Neuronal stem cell (in vitro differentiated cells): ENCODE measurements around the gene ZSWIM1.
A peak's percentile ranks its signal among the peaks of the same experiment; 100 is the strongest.
"Not testable (repeated sequence)": the region's sequence is repeated elsewhere in the genome, so short reads cannot be mapped to it uniquely, and the experiment has no call there.

ENCODE experiments used
- DNase-seq: peaks from one replicate; pipeline ENCODE4 v3.0.0-alpha.2; 2013; ENCODE audit warnings: low spot score
- H2AFZ ChIP-seq: one replicate; pipeline ENCODE4 v1.6.1; 2013; ENCODE audit warnings: mild to moderate bottlenecking, low read length, inconsistent platforms
- H2AK5ac ChIP-seq: 2 replicates; pipeline ENCODE4 v1.6.1; 2013; ENCODE audit warnings: low read depth, mild to moderate bottlenecking, inconsistent platforms, low read length, moderate library complexity, mixed read lengths
- H2BK120ac ChIP-seq: 2 replicates; pipeline ENCODE4 v1.6.1; 2013; ENCODE audit warnings: low read depth, mild to moderate bottlenecking, inconsistent platforms, low read length, moderate library complexity, mixed read lengths
- H2BK12ac ChIP-seq: one replicate; pipeline ENCODE4 v1.6.1; 2013; ENCODE audit warnings: low read length, inconsistent platforms
- H2BK15ac ChIP-seq: 2 replicates; pipeline ENCODE4 v1.6.1; 2013; ENCODE audit warnings: mild to moderate bottlenecking, low read length, inconsistent platforms, mixed read lengths
- H2BK5ac ChIP-seq: one replicate; pipeline ENCODE4 v1.6.1; 2013; ENCODE audit warnings: inconsistent platforms, mild to moderate bottlenecking, low read length, moderate library complexity
- H3K14ac ChIP-seq: one replicate; pipeline ENCODE4 v1.6.1; 2013; ENCODE audit warnings: low read length, inconsistent platforms
- H3K18ac ChIP-seq: 2 replicates; pipeline ENCODE4 v1.6.1; 2013; ENCODE audit warnings: low read length, inconsistent platforms
- H3K23ac ChIP-seq: 2 replicates; pipeline ENCODE4 v1.6.1; 2013; ENCODE audit warnings: low read depth, mild to moderate bottlenecking, mixed read lengths, low read length, inconsistent platforms; ENCODE audit not compliant: poor library complexity
- H3K27ac ChIP-seq: replicated peaks from 3 replicates; pipeline ENCODE4 v1.5.1; 2013; ENCODE audit warnings: low read length, inconsistent platforms
- H3K27me3 ChIP-seq, 3 experiments: 2 replicates each; pipeline ENCODE4 v1.6.1; 2013; ENCODE audit warnings: low read length in 3 of 3, mild to moderate bottlenecking in 2 of 3, inconsistent platforms in 1 of 3, low read depth in 1 of 3, mixed read lengths in 1 of 3, moderate library complexity in 1 of 3; ENCODE audit not compliant: control insufficient read depth in 3 of 3, insufficient read depth in 3 of 3
- H3K36me3 ChIP-seq, 2 donors: replicated peaks in 1 of 2; 2 replicates each; pipeline ENCODE4 v1.6.1; 2013; ENCODE audit warnings: low read length in 2 of 2; ENCODE audit not compliant: control insufficient read depth in 2 of 2, insufficient read depth in 2 of 2
- H3K4ac ChIP-seq: 2 replicates; pipeline ENCODE4 v1.6.1; 2013; ENCODE audit warnings: inconsistent platforms, mild to moderate bottlenecking, low read length, moderate library complexity
- H3K4me1 ChIP-seq, 2 donors: 1 replicate in 1 of 2; 2 replicates in 1 of 2; pipeline ENCODE4 v1.6.1; 2013; ENCODE audit warnings: low read length in 2 of 2, low read depth in 1 of 2; ENCODE audit not compliant: control insufficient read depth in 2 of 2, insufficient read depth in 1 of 2
- H3K4me2 ChIP-seq: one replicate; pipeline ENCODE4 v1.6.1; 2013; ENCODE audit warnings: mild to moderate bottlenecking, low read length, inconsistent platforms; ENCODE audit not compliant: insufficient read depth, poor library complexity, severe bottlenecking
- H3K4me3 ChIP-seq, 2 donors: 2 replicates each; pipeline ENCODE4 v1.5.1; 2013; ENCODE audit warnings: low read length in 2 of 2, mild to moderate bottlenecking in 2 of 2, inconsistent platforms in 1 of 2, moderate library complexity in 1 of 2
- H3K79me1 ChIP-seq: one replicate; pipeline ENCODE4 v1.6.1; 2013; ENCODE audit warnings: low read depth, mild to moderate bottlenecking, inconsistent platforms, low read length, moderate library complexity
- H3K9ac ChIP-seq: one replicate; pipeline ENCODE4 v1.6.1; 2013; ENCODE audit warnings: mild to moderate bottlenecking, low read depth, low read length, inconsistent platforms; ENCODE audit not compliant: poor library complexity
- H3K9me3 ChIP-seq, 2 donors: replicated peaks in 1 of 2; 2 replicates each; pipeline versions ENCODE3 to v1.6.1; 2013; ENCODE audit warnings: low read length in 2 of 2, mild to moderate bottlenecking in 2 of 2, inconsistent platforms in 1 of 2, low read depth in 1 of 2, mixed read lengths in 1 of 2, moderate library complexity in 1 of 2; ENCODE audit not compliant: control insufficient read depth in 2 of 2, insufficient read depth in 1 of 2
- H4K8ac ChIP-seq: one replicate; pipeline ENCODE4 v1.6.1; 2013; ENCODE audit warnings: low read depth, mild to moderate bottlenecking, inconsistent platforms, low read length, moderate library complexity
- H4K91ac ChIP-seq: one replicate; pipeline ENCODE4 v1.6.1; 2013; ENCODE audit warnings: low read length, low read depth, mild to moderate bottlenecking, inconsistent platforms; ENCODE audit not compliant: poor library complexity
- WGBS, 2 donors: extraction: QIAGEN DNeasy Blood & Tissue Kit; methylation state at CpG; one replicate each; pipeline ENCODE4 v1.1.7; 2013; ENCODE audit warnings: missing lambda C conversion rate in 2 of 2, mixed read lengths in 1 of 2; ENCODE audit not compliant: insufficient read length in 2 of 2, insufficient replicate concordance in 1 of 2; ENCODE audit errors: extremely low coverage in 2 of 2; 5-methylcytosine and 5-hydroxymethylcytosine counted together

ZSWIM1 gene

GRCh38 chr20:45899046-45899835, 18.2 kb downstream of the ZSWIM1 start:
- Histone ChIP-seq H4K8ac (no peak overlapping the region), H2BK12ac (no peak overlapping the region), H2BK5ac (no peak overlapping the region), H3K9ac (no peak overlapping the region), H3K36me3 (peaks cover 25 to 82% of the 10 kb centered on the region in 2 donors), H3K79me1 (peaks cover 2% of the 10 kb centered on the region), H3K4me1 (no peaks in the 10 kb centered on the region), H2BK120ac (no peak overlapping the region), H4K91ac (no peak overlapping the region), H3K4me2 (no peak overlapping the region), H3K14ac (no peak overlapping the region), H3K27ac (no peak overlapping the region), H2BK15ac (no peak overlapping the region), H3K23ac (no peak overlapping the region), H3K27me3 (no peaks in the 10 kb centered on the region), H3K18ac (no peak overlapping the region), H3K4ac (no peak overlapping the region), H3K9me3 (no peaks in the 10 kb centered on the region), H2AK5ac (no peak overlapping the region), H3K4me3 (no peak overlapping the region), H2AFZ (no peak overlapping the region)
- no peak for DNase-seq
- WGBS, 2 donors: no CpG with 5 or more reads among the region's 13 CpGs

- H3K23ac ChIP-seq, H2AFZ ChIP-seq, H3K4me1 ChIP-seq, H3K14ac ChIP-seq, H3K9me3 ChIP-seq, H3K79me1 ChIP-seq, H2AK5ac ChIP-seq, H3K27me3 ChIP-seq, H3K9ac ChIP-seq, H2BK15ac ChIP-seq, H4K8ac ChIP-seq, H3K4me2 ChIP-seq, H3K4me3 ChIP-seq, H2BK5ac ChIP-seq, DNase-seq, H2BK12ac ChIP-seq, H3K27ac ChIP-seq, H3K4ac ChIP-seq, H4K91ac ChIP-seq, H3K18ac ChIP-seq, H2BK120ac ChIP-seq: not testable (repeated sequence)
- no CpG with 5 or more reads among the region's 6 CpGs for WGBS, 2 donors
- peaks cover 35 to 95% of the 10 kb centered on the region in 2 donors for H3K36me3 ChIP-seq
These were observed 20.3 kb downstream of the ZSWIM1 start for GRCh38 chr20:45901332-45901731.

- no CpG with 5 or more reads among the region's 14 CpGs for WGBS, 2 donors
- Histone ChIP-seq H3K4me1 (no peaks in the 10 kb centered on the region), H3K27ac (no peak overlapping the region)
These were observed 21.2 kb downstream of the ZSWIM1 start for GRCh38 chr20:45902199-45902701.

GRCh38 chr20:45904583-45905504, 23.8 kb downstream of the ZSWIM1 start:
- peaks cover 0 to 2% of the 10 kb centered on the region in 2 donors for H3K4me1 ChIP-seq
- no peaks in the 10 kb centered on the region for H3K27me3 ChIP-seq
- H3K9me3 ChIP-seq: no peaks in the 10 kb centered on the region
- no peak overlapping the region for H2BK12ac ChIP-seq
- H3K18ac ChIP-seq: no peak overlapping the region
- no peak overlapping the region for H2BK120ac ChIP-seq
- H2AFZ ChIP-seq: no peak overlapping the region
- no peak for DNase-seq
- H2BK5ac ChIP-seq: no peak overlapping the region
- H3K9ac ChIP-seq: peak overlapping the region; percentile 53
- no peak overlapping the region for H3K4ac ChIP-seq
- H4K91ac ChIP-seq: no peak overlapping the region
- H3K23ac ChIP-seq: peak overlapping the region; percentile 61
- no peak overlapping the region for H2BK15ac ChIP-seq
- H3K14ac ChIP-seq: no peak overlapping the region
- no peak overlapping the region for H3K4me3 ChIP-seq
- no peak overlapping the region for H4K8ac ChIP-seq
- H2AK5ac ChIP-seq: no peak overlapping the region
- H3K27ac ChIP-seq: no peak overlapping the region
- H3K36me3 ChIP-seq: peaks cover 42 to 94% of the 10 kb centered on the region in 2 donors
- H3K4me2 ChIP-seq: no peak overlapping the region
- H3K79me1 ChIP-seq: peaks cover 2% of the 10 kb centered on the region
- WGBS, 2 donors: no CpG with 5 or more reads among the region's 16 CpGs

More at GRCh38 chr20:45902199-45902701, 21.2 kb downstream of the ZSWIM1 start:
- H2AK5ac ChIP-seq: peak overlapping the region; percentile 46
- no peak overlapping the region for H2AFZ ChIP-seq
- H3K27me3 ChIP-seq: no peaks in the 10 kb centered on the region
- H3K9me3 ChIP-seq: no peaks in the 10 kb centered on the region
- H4K91ac ChIP-seq: no peak overlapping the region
- no peak overlapping the region for H2BK12ac ChIP-seq
- no peak overlapping the region for H2BK120ac ChIP-seq
- H3K4ac ChIP-seq: no peak overlapping the region
- H3K23ac ChIP-seq: no peak overlapping the region
- no peak overlapping the region for H3K18ac ChIP-seq
- H3K36me3 ChIP-seq: peaks cover 33 to 95% of the 10 kb centered on the region in 2 donors
- H3K9ac ChIP-seq: peak overlapping the region; percentile 44
- H4K8ac ChIP-seq: no peak overlapping the region
- no peak overlapping the region for H3K14ac ChIP-seq
- H3K4me2 ChIP-seq: no peak overlapping the region
- H3K4me3 ChIP-seq: peak overlapping the region in 1 of 2 donors; percentile 62
- peak overlapping the region; percentile 34 for H2BK5ac ChIP-seq
- no peak overlapping the region for H2BK15ac ChIP-seq
- no peak for DNase-seq
- peaks cover 2% of the 10 kb centered on the region for H3K79me1 ChIP-seq
